Type B pancreatic cell (in vitro differentiated cells): Measurements from ENCODE around the gene SIPA1L3. TPM values are rescaled to one million over a fixed set of nuclear protein-coding genes. Genes with fewer than 3 reads are reported as not detected.

Experiments used
- DNase-seq: peaks from one replicate; pipeline ENCODE4 v3.0.0; 2021; ENCODE audit warnings: mixed read lengths; ENCODE audit not compliant: unreplicated experiment; ENCODE audit errors: extremely low spot score
- H3K27ac Mint-ChIP-seq: 2 replicates; pipeline ENCODE4 v1.8.0; 2021; ENCODE audit warnings: mild to moderate bottlenecking, mixed read lengths
- H3K27me3 Mint-ChIP-seq: 2 replicates; pipeline ENCODE4 v1.8.0; 2021; ENCODE audit warnings: mixed read lengths
- H3K36me3 Mint-ChIP-seq: 2 replicates; pipeline ENCODE4 v1.8.0; 2021; ENCODE audit warnings: mixed read lengths
- H3K4me1 Mint-ChIP-seq: one replicate; pipeline ENCODE4 v1.8.0; 2021; ENCODE audit warnings: mixed read lengths; ENCODE audit not compliant: unreplicated experiment
- H3K4me3 Mint-ChIP-seq: 2 replicates; pipeline ENCODE4 v1.8.0; 2021; ENCODE audit warnings: mild to moderate bottlenecking, mixed read lengths
- H3K9me3 Mint-ChIP-seq: 2 replicates; pipeline ENCODE4 v1.8.0; 2021; ENCODE audit warnings: mixed read lengths
- CTCF ChIP-seq: fragments of 200-600 bp; sonication (generic); conservative IDR thresholded peaks from 2 replicates; pipeline ENCODE4 v1.5.0; 2021; ENCODE audit warnings: antibody characterized with exemption, mild to moderate bottlenecking
- total RNA-seq: library from RNA; stranded (reverse); gene quantifications from 2 replicates; pipeline ENCODE4 v1.2.1, GENCODE V29; 2021; ENCODE audit warnings: low replicate concordance

Gene SIPA1L3
- total RNA-seq, 1 donor from 2014 or later, result 53.7 TPM

DNA sequence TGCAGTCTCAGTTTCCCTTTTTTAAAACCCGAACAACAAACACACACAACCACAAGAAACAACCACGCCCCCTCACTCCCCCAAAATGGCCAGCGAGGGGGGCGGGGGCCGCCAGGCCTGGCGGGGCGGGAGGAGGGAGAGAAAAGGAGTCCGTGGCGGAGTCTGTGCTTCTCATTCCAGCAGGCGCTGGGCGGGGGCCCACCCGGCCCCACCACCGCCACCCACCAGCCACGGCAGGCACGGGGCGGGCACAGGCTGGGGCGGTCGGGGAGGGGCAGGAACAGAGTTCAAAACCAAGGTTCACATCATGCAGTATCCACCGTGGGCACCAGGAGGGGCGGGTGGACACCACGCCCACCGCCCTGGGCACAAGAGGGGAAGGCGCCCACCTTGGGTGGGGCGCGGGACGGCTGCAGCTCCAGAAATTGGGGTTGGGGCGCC is 304.2 kb downstream of the SIPA1L3 start:
- H3K27me3 Mint-ChIP-seq, result peaks cover 17% of the 10 kb centered on the region
- H3K4me1 Mint-ChIP-seq, result peaks cover 18% of the 10 kb centered on the region
- H3K36me3 Mint-ChIP-seq, result peaks cover 6% of the 10 kb centered on the region
- no peak overlapping the region for H3K27ac Mint-ChIP-seq
- TF ChIP-seq CTCF, result peak; percentile 55
- no peaks in the 10 kb centered on the region for H3K9me3 Mint-ChIP-seq
- DNase-seq, result no peak
- peak overlapping the region; percentile 81 for H3K4me3 Mint-ChIP-seq

GRCh38 chr19:38211766-38212165 is 304.8 kb downstream of the SIPA1L3 start:
- DNase-seq, result no peak
- no peak overlapping the region for H3K27ac Mint-ChIP-seq
- H3K36me3 Mint-ChIP-seq, result peaks cover 6% of the 10 kb centered on the region
- no peak overlapping the region for H3K4me3 Mint-ChIP-seq
- peaks cover 17% of the 10 kb centered on the region for H3K27me3 Mint-ChIP-seq
- TF ChIP-seq CTCF, result no peak
- H3K9me3 Mint-ChIP-seq, result no peaks in the 10 kb centered on the region
- peaks cover 18% of the 10 kb centered on the region for H3K4me1 Mint-ChIP-seq

DNA sequence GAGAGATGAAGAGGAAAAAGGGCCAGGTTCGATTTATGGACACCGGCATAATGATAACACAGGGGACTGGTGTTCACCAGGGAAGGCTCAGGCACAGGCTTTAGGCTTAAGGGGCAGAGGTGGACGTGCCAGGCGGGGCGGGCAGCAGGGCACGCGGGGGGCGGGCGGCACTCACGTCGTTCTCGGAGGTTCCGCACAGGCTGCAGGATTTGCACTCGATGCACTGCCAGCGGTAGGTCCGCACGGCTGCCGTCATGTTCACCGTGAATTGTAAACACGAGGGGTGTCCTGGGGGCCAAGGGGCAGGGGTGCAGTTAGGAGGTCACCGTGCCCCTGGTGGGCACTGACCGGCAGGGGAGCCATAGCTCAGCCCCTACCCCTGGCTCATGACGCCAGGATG is 306.5 kb downstream of the SIPA1L3 start:
- H3K27ac Mint-ChIP-seq, result no peak overlapping the region
- peaks cover 18% of the 10 kb centered on the region for H3K4me1 Mint-ChIP-seq
- no peak for TF ChIP-seq CTCF
- H3K36me3 Mint-ChIP-seq, result peaks cover 6% of the 10 kb centered on the region
- no peaks in the 10 kb centered on the region for H3K9me3 Mint-ChIP-seq
- DNase-seq, result no peak
- peaks cover 14% of the 10 kb centered on the region for H3K27me3 Mint-ChIP-seq
- H3K4me3 Mint-ChIP-seq, result no peak overlapping the region

DNA sequence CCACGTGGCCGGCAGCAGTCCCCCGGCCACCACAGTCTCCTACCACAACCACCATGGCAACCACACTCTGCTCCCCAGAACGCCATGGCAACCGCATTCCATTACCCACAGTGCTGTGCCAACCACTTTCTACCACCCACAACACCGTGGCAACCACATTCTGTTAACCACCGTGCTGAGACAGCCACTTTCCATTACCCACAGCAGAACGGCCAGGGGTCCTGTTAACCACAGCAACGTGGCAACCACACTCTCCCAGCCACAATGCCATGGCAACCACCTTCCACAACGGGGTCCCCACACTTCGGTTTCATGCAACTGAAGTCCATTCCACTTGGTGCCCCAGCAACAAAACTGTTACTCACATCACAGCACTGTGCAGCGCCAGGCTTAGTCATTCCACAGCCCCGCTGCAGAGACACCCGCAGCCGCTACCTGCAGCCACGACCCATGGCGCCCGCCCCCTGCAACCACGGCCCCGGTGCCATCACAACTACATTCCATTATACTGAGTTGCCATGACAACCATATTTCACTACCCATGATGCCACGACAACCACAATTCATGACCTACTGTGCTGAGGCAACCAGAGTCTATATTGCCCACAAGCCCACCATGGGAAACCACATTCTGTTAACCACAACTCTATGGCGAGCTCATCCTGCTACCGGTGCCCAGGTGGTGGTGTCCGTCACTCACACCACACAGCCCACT is 307.1 kb downstream of the SIPA1L3 start:
- H3K9me3 Mint-ChIP-seq, result no peaks in the 10 kb centered on the region
- no peak overlapping the region for H3K4me3 Mint-ChIP-seq
- DNase-seq, result no peak
- peaks cover 13% of the 10 kb centered on the region for H3K27me3 Mint-ChIP-seq
- peaks cover 6% of the 10 kb centered on the region for H3K36me3 Mint-ChIP-seq
- H3K4me1 Mint-ChIP-seq, result peaks cover 18% of the 10 kb centered on the region
- TF ChIP-seq CTCF, result no peak
- peak overlapping the region; percentile 41 for H3K27ac Mint-ChIP-seq

DNA sequence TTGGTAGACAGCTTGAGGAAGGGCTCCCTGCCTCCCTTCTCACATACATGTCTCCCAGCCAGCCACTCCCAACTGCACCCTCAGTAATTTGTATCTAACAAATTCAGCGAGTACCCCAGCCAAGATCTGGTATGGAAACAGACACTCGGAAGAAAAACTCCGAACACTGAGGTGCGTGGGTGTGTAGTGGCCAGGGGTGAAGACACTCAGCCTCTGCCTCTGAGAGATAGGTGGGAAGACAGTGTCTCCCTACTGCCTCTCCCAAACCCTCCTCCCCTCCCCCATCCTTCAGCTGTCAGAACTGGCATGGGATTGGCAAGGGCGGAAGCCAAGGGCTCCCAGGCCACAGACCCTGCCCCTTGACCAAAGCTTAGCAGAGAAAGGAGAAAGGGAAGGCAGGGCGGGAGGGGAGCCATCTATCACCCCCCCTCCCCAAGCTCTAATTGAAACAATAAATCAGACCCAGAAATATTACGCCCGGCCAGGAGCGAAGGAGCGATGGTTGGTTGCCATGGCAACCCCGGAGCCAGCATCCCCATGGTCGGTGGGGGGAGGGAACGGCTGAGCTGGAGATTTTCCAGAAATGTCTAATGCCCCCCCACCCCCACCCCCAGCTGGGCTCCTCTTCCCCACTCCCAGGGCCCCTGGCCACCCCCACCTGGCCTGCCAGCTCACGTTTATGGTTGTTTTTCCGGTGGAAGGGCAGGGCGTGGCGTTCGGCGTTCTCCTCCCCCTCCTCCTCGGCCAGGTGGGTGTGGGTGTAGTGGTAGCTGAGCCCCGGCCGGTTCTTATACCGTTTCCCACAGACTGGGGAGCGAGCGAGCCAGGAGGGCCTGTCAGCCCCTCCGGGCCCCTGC is 310.0 kb downstream of the SIPA1L3 start:
- Mint-ChIP-seq H3K27ac (no peak overlapping the region), H3K4me3 (no peak overlapping the region), H3K27me3 (peaks cover 4% of the 10 kb centered on the region), H3K4me1 (peaks cover 7% of the 10 kb centered on the region), H3K9me3 (no peaks in the 10 kb centered on the region), H3K36me3 (peaks cover 11% of the 10 kb centered on the region)
- no peak for TF ChIP-seq CTCF
- no peak for DNase-seq
